B cell (primary cell): ENCODE measurements around the gene AUTS2.

Experiments used
- EZH2 ChIP-seq: IDR thresholded peaks from 2 replicates; pipeline ENCODE4 v1.6.1; 2012; ENCODE audit warnings: borderline replicate concordance, low read depth, mild to moderate bottlenecking, moderate library complexity, low read length; ENCODE audit not compliant: insufficient read depth, poor library complexity, severe bottlenecking
- TF ChIP-seq, protein P1 (sequence below): fragments of 200-600 bp; IDR thresholded peaks from one replicate; pipeline ENCODE4 v1.8.0; 2022; ENCODE audit warnings: antibody characterized with exemption, mild to moderate bottlenecking

DNA sequence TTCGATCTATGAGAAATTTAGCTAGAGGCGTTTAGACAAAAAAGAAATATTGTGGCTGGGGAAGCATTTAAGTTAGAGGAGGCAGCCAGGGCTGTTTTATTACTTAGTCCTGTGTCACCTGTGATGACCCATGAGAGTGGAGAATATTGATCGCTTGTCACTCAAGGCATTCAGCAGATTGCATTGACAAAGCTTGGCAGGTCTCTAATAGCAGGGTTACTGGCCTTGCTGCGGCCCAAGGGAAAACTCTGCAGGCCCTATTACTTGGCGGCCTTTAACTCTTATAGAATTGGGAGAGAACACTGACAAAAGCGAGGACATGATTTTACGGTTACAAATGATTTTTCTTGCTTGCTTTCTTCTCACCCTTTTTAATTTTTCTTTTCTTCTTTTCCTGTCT lies 473.5 kb downstream of the AUTS2 start:
- TF ChIP-seq, protein P1, sequence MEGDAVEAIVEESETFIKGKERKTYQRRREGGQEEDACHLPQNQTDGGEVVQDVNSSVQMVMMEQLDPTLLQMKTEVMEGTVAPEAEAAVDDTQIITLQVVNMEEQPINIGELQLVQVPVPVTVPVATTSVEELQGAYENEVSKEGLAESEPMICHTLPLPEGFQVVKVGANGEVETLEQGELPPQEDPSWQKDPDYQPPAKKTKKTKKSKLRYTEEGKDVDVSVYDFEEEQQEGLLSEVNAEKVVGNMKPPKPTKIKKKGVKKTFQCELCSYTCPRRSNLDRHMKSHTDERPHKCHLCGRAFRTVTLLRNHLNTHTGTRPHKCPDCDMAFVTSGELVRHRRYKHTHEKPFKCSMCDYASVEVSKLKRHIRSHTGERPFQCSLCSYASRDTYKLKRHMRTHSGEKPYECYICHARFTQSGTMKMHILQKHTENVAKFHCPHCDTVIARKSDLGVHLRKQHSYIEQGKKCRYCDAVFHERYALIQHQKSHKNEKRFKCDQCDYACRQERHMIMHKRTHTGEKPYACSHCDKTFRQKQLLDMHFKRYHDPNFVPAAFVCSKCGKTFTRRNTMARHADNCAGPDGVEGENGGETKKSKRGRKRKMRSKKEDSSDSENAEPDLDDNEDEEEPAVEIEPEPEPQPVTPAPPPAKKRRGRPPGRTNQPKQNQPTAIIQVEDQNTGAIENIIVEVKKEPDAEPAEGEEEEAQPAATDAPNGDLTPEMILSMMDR: no peak
- no peak for TF ChIP-seq EZH2
